ENCODE data around the gene CYP39A1. TPM values are rescaled to one million over a fixed set of nuclear protein-coding genes. Genes with fewer than 3 reads are reported as not detected.

The CYP39A1 gene
- total and polyA plus RNA-seq, 9 of the 15 experiments (the other 6 are each of a cell fraction or from before 2014, with no cell fraction given) = not detected

DNA sequence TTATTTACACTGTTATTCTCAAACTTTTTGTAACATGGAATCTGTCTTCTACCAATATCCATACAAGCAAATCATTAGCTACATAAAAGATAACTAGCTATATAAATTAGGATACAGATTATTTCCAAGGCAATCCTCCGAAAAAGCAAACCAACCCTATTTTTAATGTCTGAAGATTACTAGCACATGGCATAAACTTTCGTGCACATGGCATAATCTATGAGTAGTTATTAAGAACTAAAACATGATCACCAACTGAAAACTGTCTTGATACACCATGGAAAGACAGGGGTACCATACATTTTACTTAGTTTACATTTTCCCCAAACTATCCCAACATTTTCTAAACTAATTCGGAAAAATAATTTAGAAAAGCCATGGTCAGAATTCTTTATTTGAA, 54.4 kb downstream of the CYP39A1 start:
- no peaks in the 10 kb centered on the region for H3K27me3 ChIP-seq (ENCODE audit: control insufficient read depth in 2 of 2, insufficient read depth in 2 of 2, low read length in 2 of 2)
- no peaks in the 10 kb centered on the region for H4K20me1 ChIP-seq (replicated peaks; ENCODE audit: control insufficient read depth, insufficient read depth, low read length)
- H3K4me1 ChIP-seq (replicated peaks in 1 of 2; ENCODE audit: control insufficient read depth in 2 of 2, insufficient read depth in 2 of 2, low read length in 2 of 2) = no peaks in the 10 kb centered on the region
- POLR2A ChIA-PET = no interaction called here
- no peaks in the 10 kb centered on the region for H3K79me2 ChIP-seq (ENCODE audit: control insufficient read depth, insufficient read depth, low read length)
- no peak overlapping the region for H3K9ac ChIP-seq (ENCODE audit: insufficient read depth in 1 of 2, low read depth in 2 of 2, low read length in 2 of 2)
- no peaks in the 10 kb centered on the region for H3K9me3 ChIP-seq (replicated peaks; ENCODE audit: control insufficient read depth, insufficient read depth, low read depth, low read length)
- H3K36me3 ChIP-seq (ENCODE audit: control insufficient read depth, insufficient read depth, low read length) = no peaks in the 10 kb centered on the region
- no peak overlapping the region for H3K4me2 ChIP-seq (ENCODE audit: insufficient read depth, low read length)
- in situ Hi-C loops (cut with MboI) = no loop called here
- no peak overlapping the region for H3K27ac ChIP-seq (ENCODE audit: extremely low read depth, low read depth, low read length)
- 0% methylated on average over 3 of the region's 3 CpGs for WGBS (ENCODE audit: insufficient coverage, low coverage, missing lambda C conversion rate)
- no TSS peak for BruUV-seq (replicated peaks)
- no peaks in the 10 kb centered on the region for H3K9me1 ChIP-seq (ENCODE audit: control insufficient read depth, insufficient read depth, low read length)
- no peak overlapping the region for H3K4me3 ChIP-seq
- DNase-seq (ENCODE audit: extremely low read depth in 1 of 4, low spot score in 3 of 4) (no peak), FAIRE-seq (no peak), ATAC-seq (no peak)
- intact Hi-C loops (cut with micrococcal nuclease) = no loop called here
- H2AFZ ChIP-seq (ENCODE audit: low read depth, low read length) = no peak overlapping the region
- no peak for TF ChIP-seq MCM3 (IDR thresholded peaks at IDR 0.05)
- TF ChIP-seq, protein P1, sequence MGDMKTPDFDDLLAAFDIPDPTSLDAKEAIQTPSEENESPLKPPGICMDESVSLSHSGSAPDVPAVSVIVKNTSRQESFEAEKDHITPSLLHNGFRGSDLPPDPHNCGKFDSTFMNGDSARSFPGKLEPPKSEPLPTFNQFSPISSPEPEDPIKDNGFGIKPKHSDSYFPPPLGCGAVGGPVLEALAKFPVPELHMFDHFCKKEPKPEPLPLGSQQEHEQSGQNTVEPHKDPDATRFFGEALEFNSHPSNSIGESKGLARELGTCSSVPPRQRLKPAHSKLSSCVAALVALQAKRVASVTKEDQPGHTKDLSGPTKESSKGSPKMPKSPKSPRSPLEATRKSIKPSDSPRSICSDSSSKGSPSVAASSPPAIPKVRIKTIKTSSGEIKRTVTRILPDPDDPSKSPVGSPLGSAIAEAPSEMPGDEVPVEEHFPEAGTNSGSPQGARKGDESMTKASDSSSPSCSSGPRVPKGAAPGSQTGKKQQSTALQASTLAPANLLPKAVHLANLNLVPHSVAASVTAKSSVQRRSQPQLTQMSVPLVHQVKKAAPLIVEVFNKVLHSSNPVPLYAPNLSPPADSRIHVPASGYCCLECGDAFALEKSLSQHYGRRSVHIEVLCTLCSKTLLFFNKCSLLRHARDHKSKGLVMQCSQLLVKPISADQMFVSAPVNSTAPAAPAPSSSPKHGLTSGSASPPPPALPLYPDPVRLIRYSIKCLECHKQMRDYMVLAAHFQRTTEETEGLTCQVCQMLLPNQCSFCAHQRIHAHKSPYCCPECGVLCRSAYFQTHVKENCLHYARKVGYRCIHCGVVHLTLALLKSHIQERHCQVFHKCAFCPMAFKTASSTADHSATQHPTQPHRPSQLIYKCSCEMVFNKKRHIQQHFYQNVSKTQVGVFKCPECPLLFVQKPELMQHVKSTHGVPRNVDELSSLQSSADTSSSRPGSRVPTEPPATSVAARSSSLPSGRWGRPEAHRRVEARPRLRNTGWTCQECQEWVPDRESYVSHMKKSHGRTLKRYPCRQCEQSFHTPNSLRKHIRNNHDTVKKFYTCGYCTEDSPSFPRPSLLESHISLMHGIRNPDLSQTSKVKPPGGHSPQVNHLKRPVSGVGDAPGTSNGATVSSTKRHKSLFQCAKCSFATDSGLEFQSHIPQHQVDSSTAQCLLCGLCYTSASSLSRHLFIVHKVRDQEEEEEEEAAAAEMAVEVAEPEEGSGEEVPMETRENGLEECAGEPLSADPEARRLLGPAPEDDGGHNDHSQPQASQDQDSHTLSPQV (IDR thresholded peaks at IDR 0.05) = no peak
- no peak for TF ChIP-seq PHF21A (IDR thresholded peaks at IDR 0.05; ENCODE audit: borderline replicate concordance, low read depth)
- TF ChIP-seq, protein P2, sequence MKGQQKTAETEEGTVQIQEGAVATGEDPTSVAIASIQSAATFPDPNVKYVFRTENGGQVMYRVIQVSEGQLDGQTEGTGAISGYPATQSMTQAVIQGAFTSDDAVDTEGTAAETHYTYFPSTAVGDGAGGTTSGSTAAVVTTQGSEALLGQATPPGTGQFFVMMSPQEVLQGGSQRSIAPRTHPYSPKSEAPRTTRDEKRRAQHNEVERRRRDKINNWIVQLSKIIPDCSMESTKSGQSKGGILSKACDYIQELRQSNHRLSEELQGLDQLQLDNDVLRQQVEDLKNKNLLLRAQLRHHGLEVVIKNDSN (CRISPR knock-in tag; IDR thresholded peaks at IDR 0.05) = no peak
- no peak for TF ChIP-seq SAFB2 (IDR thresholded peaks at IDR 0.05; ENCODE audit: borderline replicate concordance, low read depth, low read length, severe bottlenecking)
- TF ChIP-seq LEF1 (IDR thresholded peaks at IDR 0.05) = no peak
- TF ChIP-seq, protein P3, sequence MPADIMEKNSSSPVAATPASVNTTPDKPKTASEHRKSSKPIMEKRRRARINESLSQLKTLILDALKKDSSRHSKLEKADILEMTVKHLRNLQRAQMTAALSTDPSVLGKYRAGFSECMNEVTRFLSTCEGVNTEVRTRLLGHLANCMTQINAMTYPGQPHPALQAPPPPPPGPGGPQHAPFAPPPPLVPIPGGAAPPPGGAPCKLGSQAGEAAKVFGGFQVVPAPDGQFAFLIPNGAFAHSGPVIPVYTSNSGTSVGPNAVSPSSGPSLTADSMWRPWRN (IDR thresholded peaks at IDR 0.05; ENCODE audit: low read depth) = no peak
- no peak for TF ChIP-seq FOSL1 (tag; conservative IDR thresholded peaks at IDR 0.05)
- TF ChIP-seq EP300 (IDR thresholded peaks at IDR 0.05; ENCODE audit: low read length) = no peak
- no peak for TF ChIP-seq ZNF143 (CRISPR knock-in tag; IDR thresholded peaks at IDR 0.05)
- TF ChIP-seq FOXJ2 (tag; IDR thresholded peaks at IDR 0.05) = no peak
- TF ChIP-seq NR1H2 (CRISPR knock-in tag; IDR thresholded peaks at IDR 0.05) = no peak
- CTCF ChIA-PET (ENCODE audit: low intra/inter-chr PET ratio) = no interaction called here

Measured in K562 (cell line).